GM12878 (cell line): ENCODE measurements around the gene CFAP92. TPM values are rescaled to one million over a fixed set of nuclear protein-coding genes. Genes with fewer than 3 reads are reported as not detected.
A peak's percentile ranks its signal among the peaks of the same experiment; 100 is the strongest.

ENCODE experiments used
- ATAC-seq: fragments of 200-7000 bp; cut with Tn5 transposase; 3 replicates; pipeline ENCODE4 v1.9.1; 2020; ENCODE audit warnings: mild to moderate bottlenecking, moderate library complexity
- BruUV-seq: library from RNA; stranded (reverse); fragments of 400-500 nt; replicated peaks from 2 replicates; lab custom pipeline; 2021; lab: Mats Ljungman, UMichigan
- CTCF ChIA-PET: fragments of 300-600 bp; sonication (Branson Sonifier 250); formaldehyde crosslinking; extraction: SDS; loops from one replicate; lab custom pipeline; 2021; ENCODE audit warnings: inconsistent platforms; lab: Yijun Ruan, JAX
- POLR2A ChIA-PET: fragments of 350-600 bp; formaldehyde crosslinking; extraction: SDS; loops from one replicate; lab custom pipeline; 2021; ENCODE audit warnings: inconsistent platforms; lab: Charles Lee
- RAD21 ChIA-PET: fragments of 300-600 bp; sonication (Branson Sonifier 250); formaldehyde crosslinking; loops from one replicate; lab custom pipeline; 2023; ENCODE audit warnings: antibody characterized with exemption; ENCODE audit not compliant: unreplicated experiment; lab: Charles Lee
- SMC1A ChIA-PET: fragments of 300-600 bp; sonication (Branson Sonifier 250); formaldehyde crosslinking; loops from one replicate; lab custom pipeline; 2023; ENCODE audit not compliant: unreplicated experiment, uncharacterized antibody; lab: Charles Lee
- DNase-seq: peaks from one replicate; pipeline ENCODE4 v3.0.0-alpha.2; 2011; ENCODE audit warnings: low read depth, low spot score
- FAIRE-seq: peaks from 3 replicates; lab custom pipeline; 2011; peaks lifted over from hg19 to GRCh38; lab: Jason Lieb, UNC
- H2AFZ ChIP-seq: 2 replicates; pipeline ENCODE4 v1.6.0; 2011; ENCODE audit warnings: low read depth, low read length, control low read depth; ENCODE audit not compliant: control insufficient read depth
- H3K27ac ChIP-seq: 2 replicates; pipeline ENCODE4 v1.5.1; 2011; ENCODE audit warnings: control low read depth; ENCODE audit not compliant: control insufficient read depth, insufficient read depth
- H3K27me3 ChIP-seq, 2 experiments: replicated peaks in 1 of 2; 2 replicates each; pipeline versions ENCODE4 v1.6.0 to v1.6.1; 2011; ENCODE audit warnings: low read length in 1 of 2; ENCODE audit not compliant: control insufficient read depth in 2 of 2, insufficient read depth in 2 of 2
- H3K36me3 ChIP-seq, 2 experiments: 2 replicates each; pipeline ENCODE4 v1.5.1; 2011; ENCODE audit warnings: low read length in 1 of 2; ENCODE audit not compliant: control insufficient read depth in 2 of 2, insufficient read depth in 2 of 2
- H3K4me1 ChIP-seq: 2 replicates; pipeline ENCODE4 v1.6.1; 2011; ENCODE audit warnings: mild to moderate bottlenecking, low read length, moderate library complexity, mixed read lengths; ENCODE audit not compliant: control insufficient read depth, insufficient read depth
- H3K4me2 ChIP-seq: 2 replicates; pipeline ENCODE4 v1.6.0; 2011; ENCODE audit warnings: control low read depth; ENCODE audit not compliant: control insufficient read depth, insufficient read depth
- H3K4me3 ChIP-seq: fragments of 200-600 bp; sonication (generic); 2 replicates; pipeline ENCODE4 v1.5.1; 2016
- H3K79me2 ChIP-seq: 2 replicates; pipeline ENCODE4 v1.6.0; 2011; ENCODE audit warnings: low read length; ENCODE audit not compliant: control insufficient read depth, insufficient read depth
- H3K9ac ChIP-seq: 2 replicates; pipeline ENCODE4 v1.8.0; 2011; ENCODE audit warnings: low read length, control low read depth, mixed read lengths; ENCODE audit not compliant: control insufficient read depth, insufficient read depth
- H3K9me3 ChIP-seq: replicated peaks from 3 replicates; pipeline ENCODE4 v1.5.1; 2011; ENCODE audit warnings: mild to moderate bottlenecking, low read length; ENCODE audit not compliant: control insufficient read depth, insufficient read depth
- H4K20me1 ChIP-seq: 2 replicates; pipeline ENCODE4 v1.6.0; 2011; ENCODE audit not compliant: control insufficient read depth, insufficient read depth
- BMI1 ChIP-seq: fragments of 450-650 bp; IDR thresholded peaks from 2 replicates; pipeline ENCODE4 v1.6.1; 2016; ENCODE audit warnings: mild to moderate bottlenecking, moderate library complexity, borderline replicate concordance
- CBFB ChIP-seq: IDR thresholded peaks from 2 replicates; pipeline ENCODE4 v1.6.1; 2016; ENCODE audit warnings: antibody characterized with exemption, low read depth
- CBX5 ChIP-seq: sonication (generic); IDR thresholded peaks from 2 replicates; pipeline ENCODE4 v1.6.1; 2016; ENCODE audit warnings: low read depth, moderate library complexity, mild to moderate bottlenecking, inconsistent platforms
- CHD1 ChIP-seq: IDR thresholded peaks from 2 replicates; pipeline ENCODE4 v1.6.1; 2012; ENCODE audit warnings: low read depth, low read length, improper control_type of control experiment
- NFYB ChIP-seq: IDR thresholded peaks from 2 replicates; pipeline ENCODE4 v1.6.1; 2011; ENCODE audit warnings: low read depth, mild to moderate bottlenecking, low read length, improper control_type of control experiment, moderate library complexity; ENCODE audit not compliant: insufficient read depth
- PAX8 ChIP-seq: fragments of 450-650 bp; IDR thresholded peaks from 2 replicates; pipeline ENCODE4 v1.6.1; 2017; ENCODE audit warnings: mild to moderate bottlenecking, moderate library complexity
- RCOR1 ChIP-seq: conservative IDR thresholded peaks from 2 replicates; pipeline ENCODE4 v1.6.1; 2012; ENCODE audit warnings: low read depth, low read length, improper control_type of control experiment
- SIX5 ChIP-seq: IDR thresholded peaks from 2 replicates; pipeline ENCODE4 v1.6.1; 2011; ENCODE audit warnings: mild to moderate bottlenecking, low read depth, low read length, moderate library complexity; ENCODE audit not compliant: severe bottlenecking
- SMC3 ChIP-seq: IDR thresholded peaks from 2 replicates; pipeline ENCODE4 v1.6.1; 2011; ENCODE audit warnings: low read length, improper control_type of control experiment, borderline replicate concordance
- TARDBP ChIP-seq: IDR thresholded peaks from 2 replicates; pipeline ENCODE4 v1.6.1; 2016; ENCODE audit warnings: borderline replicate concordance
- YBX1 ChIP-seq: fragments of 450-650 bp; IDR thresholded peaks from 2 replicates; pipeline ENCODE4 v1.6.1; 2016; ENCODE audit warnings: antibody characterized with exemption
- ZNF207 ChIP-seq: fragments of 450-650 bp; IDR thresholded peaks from 2 replicates; pipeline ENCODE4 v1.6.1; 2014; ENCODE audit warnings: antibody characterized with exemption, mild to moderate bottlenecking, borderline replicate concordance
- ZNF217 ChIP-seq: fragments of 450-650 bp; IDR thresholded peaks from 2 replicates; pipeline ENCODE4 v1.6.1; 2017; ENCODE audit warnings: antibody characterized with exemption, mild to moderate bottlenecking
- WGBS: methylation state at CpG from one replicate; pipeline ENCODE4 v1.1.6; 2016; ENCODE audit warnings: low lambda C conversion rate; ENCODE audit not compliant: insufficient replicate concordance, insufficient coverage; ENCODE audit errors: missing lambda C conversion rate; 5-methylcytosine and 5-hydroxymethylcytosine counted together
- in situ Hi-C: fragments of 300-500 bp; cut with MboI; formaldehyde crosslinking; loops from 9 replicates; pipeline ENCODE4 v1.14.3; 2018; ENCODE audit warnings: mixed read lengths
- intact Hi-C: fragments of 100-400 bp; cut with micrococcal nuclease; formaldehyde crosslinking; loops from one replicate; pipeline ENCODE4 v1.14.2; 2022; ENCODE audit not compliant: unreplicated experiment
- polyA plus RNA-seq, 11 experiments: library from polyadenylated mRNA; depleted of rRNA in 4 of 11; unstranded in 6 of 11; stranded (reverse) in 5 of 11; fragments of >200 nt; fragmentation: Nextera tagmentation in 4 of 11; fragmentation: Illumina TruSeq in 1 of 11; extraction: Ambion mirVana in 4 of 11; extraction: Trizol in 1 of 11; gene quantifications; 1 replicate in 1 of 11; 2 replicates in 10 of 11; pipeline versions ENCODE4 v1.2.1 to v1.2.3, GENCODE V29; 2011 to 2016; ENCODE audit warnings: inconsistent platforms in 2 of 11, missing spikeins in 2 of 11, low read depth in 1 of 11
- total RNA-seq, 4 experiments: library from RNA; depleted of rRNA in 3 of 4; stranded (reverse); fragments of >200 nt in 3 of 4; fragmentation: Illumina TruSeq in 1 of 4; extraction: Trizol in 1 of 4; gene quantifications; 2 replicates each; pipeline versions ENCODE4 v1.2.1 to v1.2.3, GENCODE V29; 2013 to 2021
- TF ChIP-seq, protein P1 (sequence below): IDR thresholded peaks from 2 replicates; pipeline ENCODE4 v1.6.1; 2011; ENCODE audit warnings: low read depth, mild to moderate bottlenecking, low read length, moderate library complexity, borderline replicate concordance; ENCODE audit errors: extremely low read depth
- TF ChIP-seq, protein P2 (sequence below): IDR thresholded peaks from 2 replicates; pipeline ENCODE4 v1.6.1; 2012; ENCODE audit warnings: mild to moderate bottlenecking, low read depth, low read length
- TF ChIP-seq, protein P3 (sequence below): fragments of 450-650 bp; formaldehyde crosslinking; IDR thresholded peaks from 2 replicates; pipeline ENCODE4 v1.5.0; 2022; ENCODE audit warnings: mild to moderate bottlenecking, missing genetic modification characterization

The CFAP92 gene
- total and polyA plus RNA-seq, 10 of the 15 experiments (the other 5 are each of a cell fraction or from before 2014, with no cell fraction given), result 0.05 to 0.52 (median 0.14) TPM; not detected in 7

DNA sequence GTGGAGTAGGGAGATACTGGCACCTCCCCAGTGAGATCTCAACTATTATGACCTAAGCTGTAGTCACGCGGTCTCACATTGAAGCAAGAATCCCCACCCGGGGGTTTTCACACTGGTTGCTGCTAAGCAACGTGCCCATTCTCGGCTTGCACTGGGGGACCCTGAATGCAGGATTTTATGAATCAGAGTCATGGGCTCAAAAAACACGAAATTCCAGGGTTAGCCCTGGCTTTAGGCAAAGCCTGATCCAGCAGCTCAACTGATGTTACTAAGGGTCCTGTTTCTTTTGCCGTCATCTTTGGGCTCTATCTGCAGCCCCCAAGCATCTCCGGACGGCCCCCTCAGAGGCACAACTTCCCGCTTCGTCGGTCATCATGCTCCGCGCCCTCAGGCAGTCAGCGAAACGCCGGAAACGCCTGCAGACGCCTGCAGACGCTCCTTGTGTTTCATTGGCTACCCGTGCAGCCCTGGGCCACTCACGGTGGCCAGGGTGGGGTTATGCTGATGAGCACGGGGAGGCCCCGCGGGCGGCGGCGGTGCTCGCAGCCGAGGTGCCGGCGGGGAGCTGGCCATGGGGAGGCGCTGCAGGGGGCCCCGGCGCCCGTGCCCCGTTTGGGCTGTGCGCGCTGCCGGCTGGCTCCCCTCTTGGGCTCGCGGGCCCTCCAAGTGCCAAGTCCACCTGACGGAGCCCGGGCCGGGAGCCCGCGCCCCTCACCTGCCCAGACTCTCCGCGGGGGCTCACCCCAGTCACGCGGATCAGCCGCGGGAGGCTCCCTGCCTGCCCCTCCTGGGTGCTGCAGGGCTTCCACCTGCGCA is 33.1 kb upstream of the CFAP92 start:
- Histone ChIP-seq H3K27ac (no peak overlapping the region), H3K9me3 (no peaks in the 10 kb centered on the region; the same call in 2 of the 3 replicates), H3K79me2 (no peaks in the 10 kb centered on the region), H2AFZ (peak overlapping the region; percentile 75), H4K20me1 (no peaks in the 10 kb centered on the region), H3K4me3 (peak overlapping the region; percentile 74), H3K4me1 (peaks cover 5% of the 10 kb centered on the region), H3K4me2 (peak overlapping the region; percentile 98), H3K27me3 (peaks cover 0 to 4% of the 10 kb centered on the region in 2 experiments; a peak in 1 of 4 replicates), H3K9ac (0 out of 2 replicates have a peak overlapping the region, but pooled peaks have one; percentile 44), H3K36me3 (no peaks in the 10 kb centered on the region)
- FAIRE-seq, result peak; percentile 94
- DNase-seq, result peak; percentile 53
- ChIA-PET POLR2A (interaction anchor here (0.6 to 2.2 kb wide), 3 partner anchors 10 to 123 kb away, joined by 3 to 10 read pairs (median 4); no protein-coding TSS in a partner anchor), RAD21 (interaction anchor here (2.2 kb wide), 1 partner anchor 10 kb away, joined by 7 read pairs; no protein-coding TSS in a partner anchor), CTCF (interaction anchor here (0.5 to 3.5 kb wide), 13 partner anchors 8 to 566 kb away, joined by 3 to 39 read pairs (median 4); a partner anchor contains a TSS), SMC1A (interaction anchor here (0.6 to 2.0 kb wide), 10 partner anchors 10 to 345 kb away, joined by 3 to 12 read pairs (median 4); no protein-coding TSS in a partner anchor)
- WGBS, result under 1% methylated on average over 54 of the region's 54 CpGs
- in situ Hi-C loops, result no loop called here
- no TSS peak for BruUV-seq
- intact Hi-C loops, result no loop called here
- ATAC-seq, result peak; percentile 100
- peak; percentile 90 for TF ChIP-seq NFYB
- TF ChIP-seq, protein P1, sequence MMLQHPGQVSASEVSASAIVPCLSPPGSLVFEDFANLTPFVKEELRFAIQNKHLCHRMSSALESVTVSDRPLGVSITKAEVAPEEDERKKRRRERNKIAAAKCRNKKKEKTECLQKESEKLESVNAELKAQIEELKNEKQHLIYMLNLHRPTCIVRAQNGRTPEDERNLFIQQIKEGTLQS, result no peak
- TF ChIP-seq CBFB, result no peak
- TF ChIP-seq CBX5, result no peak
- TF ChIP-seq YBX1, result no peak
- TF ChIP-seq PAX8, result no peak
- no peak for TF ChIP-seq CHD1
- TF ChIP-seq, protein P2, sequence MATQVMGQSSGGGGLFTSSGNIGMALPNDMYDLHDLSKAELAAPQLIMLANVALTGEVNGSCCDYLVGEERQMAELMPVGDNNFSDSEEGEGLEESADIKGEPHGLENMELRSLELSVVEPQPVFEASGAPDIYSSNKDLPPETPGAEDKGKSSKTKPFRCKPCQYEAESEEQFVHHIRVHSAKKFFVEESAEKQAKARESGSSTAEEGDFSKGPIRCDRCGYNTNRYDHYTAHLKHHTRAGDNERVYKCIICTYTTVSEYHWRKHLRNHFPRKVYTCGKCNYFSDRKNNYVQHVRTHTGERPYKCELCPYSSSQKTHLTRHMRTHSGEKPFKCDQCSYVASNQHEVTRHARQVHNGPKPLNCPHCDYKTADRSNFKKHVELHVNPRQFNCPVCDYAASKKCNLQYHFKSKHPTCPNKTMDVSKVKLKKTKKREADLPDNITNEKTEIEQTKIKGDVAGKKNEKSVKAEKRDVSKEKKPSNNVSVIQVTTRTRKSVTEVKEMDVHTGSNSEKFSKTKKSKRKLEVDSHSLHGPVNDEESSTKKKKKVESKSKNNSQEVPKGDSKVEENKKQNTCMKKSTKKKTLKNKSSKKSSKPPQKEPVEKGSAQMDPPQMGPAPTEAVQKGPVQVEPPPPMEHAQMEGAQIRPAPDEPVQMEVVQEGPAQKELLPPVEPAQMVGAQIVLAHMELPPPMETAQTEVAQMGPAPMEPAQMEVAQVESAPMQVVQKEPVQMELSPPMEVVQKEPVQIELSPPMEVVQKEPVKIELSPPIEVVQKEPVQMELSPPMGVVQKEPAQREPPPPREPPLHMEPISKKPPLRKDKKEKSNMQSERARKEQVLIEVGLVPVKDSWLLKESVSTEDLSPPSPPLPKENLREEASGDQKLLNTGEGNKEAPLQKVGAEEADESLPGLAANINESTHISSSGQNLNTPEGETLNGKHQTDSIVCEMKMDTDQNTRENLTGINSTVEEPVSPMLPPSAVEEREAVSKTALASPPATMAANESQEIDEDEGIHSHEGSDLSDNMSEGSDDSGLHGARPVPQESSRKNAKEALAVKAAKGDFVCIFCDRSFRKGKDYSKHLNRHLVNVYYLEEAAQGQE, result no peak
- no peak for TF ChIP-seq TARDBP
- TF ChIP-seq, protein P3, sequence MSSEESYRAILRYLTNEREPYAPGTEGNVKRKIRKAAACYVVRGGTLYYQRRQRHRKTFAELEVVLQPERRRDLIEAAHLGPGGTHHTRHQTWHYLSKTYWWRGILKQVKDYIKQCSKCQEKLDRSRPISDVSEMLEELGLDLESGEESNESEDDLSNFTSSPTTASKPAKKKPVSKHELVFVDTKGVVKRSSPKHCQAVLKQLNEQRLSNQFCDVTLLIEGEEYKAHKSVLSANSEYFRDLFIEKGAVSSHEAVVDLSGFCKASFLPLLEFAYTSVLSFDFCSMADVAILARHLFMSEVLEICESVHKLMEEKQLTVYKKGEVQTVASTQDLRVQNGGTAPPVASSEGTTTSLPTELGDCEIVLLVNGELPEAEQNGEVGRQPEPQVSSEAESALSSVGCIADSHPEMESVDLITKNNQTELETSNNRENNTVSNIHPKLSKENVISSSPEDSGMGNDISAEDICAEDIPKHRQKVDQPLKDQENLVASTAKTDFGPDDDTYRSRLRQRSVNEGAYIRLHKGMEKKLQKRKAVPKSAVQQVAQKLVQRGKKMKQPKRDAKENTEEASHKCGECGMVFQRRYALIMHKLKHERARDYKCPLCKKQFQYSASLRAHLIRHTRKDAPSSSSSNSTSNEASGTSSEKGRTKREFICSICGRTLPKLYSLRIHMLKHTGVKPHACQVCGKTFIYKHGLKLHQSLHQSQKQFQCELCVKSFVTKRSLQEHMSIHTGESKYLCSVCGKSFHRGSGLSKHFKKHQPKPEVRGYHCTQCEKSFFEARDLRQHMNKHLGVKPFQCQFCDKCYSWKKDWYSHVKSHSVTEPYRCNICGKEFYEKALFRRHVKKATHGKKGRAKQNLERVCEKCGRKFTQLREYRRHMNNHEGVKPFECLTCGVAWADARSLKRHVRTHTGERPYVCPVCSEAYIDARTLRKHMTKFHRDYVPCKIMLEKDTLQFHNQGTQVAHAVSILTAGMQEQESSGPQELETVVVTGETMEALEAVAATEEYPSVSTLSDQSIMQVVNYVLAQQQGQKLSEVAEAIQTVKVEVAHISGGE (CRISPR knock-in tag), result no peak
- TF ChIP-seq SIX5, result no peak
- no peak for TF ChIP-seq RCOR1
- 0 out of 2 replicates have a peak, but pooled peaks have one; percentile 53 for TF ChIP-seq ZNF217
- TF ChIP-seq ZNF207, result peak; percentile 67; the same call in 1 of the 2 replicates
- TF ChIP-seq BMI1, result no peak
- TF ChIP-seq SMC3, result 0 out of 2 replicates have a peak, but pooled peaks have one; percentile 5
